DND-41 (cell line): Measurements from ENCODE around the gene PNPLA2.

Experiments
- ATAC-seq: fragments of 200-7000 bp; cut with Tn5 transposase; 3 replicates; pipeline ENCODE4 v1.9.1; 2021; ENCODE audit warnings: low read depth; ENCODE audit not compliant: insufficient read depth
- DNase-seq: peaks from one replicate; pipeline ENCODE4 v3.0.0-alpha.2; 2020
- H2AFZ ChIP-seq: 2 replicates; pipeline ENCODE4 v1.6.0; 2012; ENCODE audit warnings: low read depth, low read length
- H3K27ac ChIP-seq: 2 replicates; pipeline ENCODE4 v1.5.1; 2012; ENCODE audit warnings: low read length, inconsistent platforms
- H3K27me3 ChIP-seq: fragments of 200-600 bp; sonication (generic); 2 replicates; pipeline ENCODE4 v1.6.0; 2012; ENCODE audit warnings: low read length, mild to moderate bottlenecking, inconsistent platforms; ENCODE audit not compliant: insufficient read depth, poor library complexity
- H3K36me3 ChIP-seq: 2 replicates; pipeline ENCODE4 v1.5.1; 2012; ENCODE audit warnings: low read length, inconsistent platforms; ENCODE audit not compliant: insufficient read depth
- H3K4me1 ChIP-seq: 2 replicates; pipeline ENCODE4 v1.5.1; 2012; ENCODE audit warnings: mild to moderate bottlenecking, low read length; ENCODE audit not compliant: insufficient read depth
- H3K4me2 ChIP-seq: 2 replicates; pipeline ENCODE4 v1.6.0; 2012; ENCODE audit warnings: mild to moderate bottlenecking, moderate library complexity, low read length, inconsistent platforms; ENCODE audit not compliant: insufficient read depth
- H3K4me3 ChIP-seq, 2 experiments: fragments of 200-600 bp in 1 of 2; shearing (Covaris generic) in 1 of 2; 2 replicates each; pipeline ENCODE4 v1.5.1; 2012 to 2016; ENCODE audit warnings: inconsistent platforms in 2 of 2, low read length in 2 of 2, mild to moderate bottlenecking in 2 of 2, low read depth in 1 of 2, moderate library complexity in 1 of 2
- H3K79me2 ChIP-seq: 2 replicates; pipeline ENCODE4 v1.6.0; 2012; ENCODE audit warnings: low read length, inconsistent platforms; ENCODE audit not compliant: insufficient read depth
- H3K9ac ChIP-seq: 2 replicates; pipeline ENCODE4 v1.6.0; 2012; ENCODE audit warnings: low read depth, mild to moderate bottlenecking, inconsistent platforms, low read length, moderate library complexity
- H3K9me3 ChIP-seq: 2 replicates; pipeline ENCODE4 v1.5.1; 2012; ENCODE audit warnings: low read length, moderate library complexity, mild to moderate bottlenecking, inconsistent platforms; ENCODE audit not compliant: insufficient read depth, severe bottlenecking
- H4K20me1 ChIP-seq: 2 replicates; pipeline ENCODE4 v1.6.0; 2012; ENCODE audit warnings: low read length; ENCODE audit not compliant: insufficient read depth
- EZH2 ChIP-seq: IDR thresholded peaks from 3 replicates; pipeline ENCODE4 v1.6.1; 2012; ENCODE audit warnings: borderline replicate concordance, low read depth, mild to moderate bottlenecking, moderate library complexity, low read length, inconsistent platforms; ENCODE audit not compliant: severe bottlenecking
- TF ChIP-seq, protein P1 (sequence below): IDR thresholded peaks from 2 replicates; pipeline ENCODE4 v1.5.1; 2012; ENCODE audit warnings: borderline replicate concordance, low read length, moderate library complexity, mild to moderate bottlenecking; ENCODE audit not compliant: poor library complexity, severe bottlenecking; ENCODE audit errors: extremely low read depth

The PNPLA2 gene

DNA sequence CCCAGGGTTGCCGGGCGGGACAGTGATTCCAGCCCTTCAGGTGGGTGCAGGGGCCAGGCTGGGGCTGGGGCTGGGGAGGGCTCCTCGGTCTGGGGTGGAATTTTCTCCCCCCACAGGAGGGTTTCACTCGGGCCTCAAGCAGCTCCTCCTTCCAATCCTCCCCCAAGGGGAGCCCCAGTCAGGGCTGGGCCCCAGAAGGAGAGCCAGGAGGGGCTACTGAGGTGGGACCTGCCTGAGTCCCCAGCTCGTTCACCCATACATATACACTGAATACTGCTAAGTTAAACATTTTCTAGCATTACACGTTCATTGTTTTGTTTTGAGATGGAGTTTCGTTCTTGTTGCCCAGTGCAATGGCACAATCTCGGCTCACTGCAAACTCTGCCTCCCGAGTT lies 7.5 kb downstream of the PNPLA2 start:
- no peak overlapping the region for H3K27ac ChIP-seq
- H3K4me1 ChIP-seq, result peaks cover 24% of the 10 kb centered on the region
- DNase-seq, result no peak
- peaks cover 47% of the 10 kb centered on the region for H3K27me3 ChIP-seq
- no peak overlapping the region for H2AFZ ChIP-seq
- peaks cover 35% of the 10 kb centered on the region for H4K20me1 ChIP-seq
- no peak for ATAC-seq
- peak overlapping the region; percentile 48; the same call in 1 of the 2 replicates for H3K9ac ChIP-seq
- H3K79me2 ChIP-seq, result peaks cover 7% of the 10 kb centered on the region
- H3K4me2 ChIP-seq, result peak overlapping the region; percentile 80
- H3K36me3 ChIP-seq, result peaks cover 35% of the 10 kb centered on the region
- peak overlapping the region in 1 of 2 experiments; percentile 4; a peak in 1 of 4 replicates for H3K4me3 ChIP-seq
- H3K9me3 ChIP-seq, result no peaks in the 10 kb centered on the region
- no peak for TF ChIP-seq EZH2
- TF ChIP-seq, protein P1, sequence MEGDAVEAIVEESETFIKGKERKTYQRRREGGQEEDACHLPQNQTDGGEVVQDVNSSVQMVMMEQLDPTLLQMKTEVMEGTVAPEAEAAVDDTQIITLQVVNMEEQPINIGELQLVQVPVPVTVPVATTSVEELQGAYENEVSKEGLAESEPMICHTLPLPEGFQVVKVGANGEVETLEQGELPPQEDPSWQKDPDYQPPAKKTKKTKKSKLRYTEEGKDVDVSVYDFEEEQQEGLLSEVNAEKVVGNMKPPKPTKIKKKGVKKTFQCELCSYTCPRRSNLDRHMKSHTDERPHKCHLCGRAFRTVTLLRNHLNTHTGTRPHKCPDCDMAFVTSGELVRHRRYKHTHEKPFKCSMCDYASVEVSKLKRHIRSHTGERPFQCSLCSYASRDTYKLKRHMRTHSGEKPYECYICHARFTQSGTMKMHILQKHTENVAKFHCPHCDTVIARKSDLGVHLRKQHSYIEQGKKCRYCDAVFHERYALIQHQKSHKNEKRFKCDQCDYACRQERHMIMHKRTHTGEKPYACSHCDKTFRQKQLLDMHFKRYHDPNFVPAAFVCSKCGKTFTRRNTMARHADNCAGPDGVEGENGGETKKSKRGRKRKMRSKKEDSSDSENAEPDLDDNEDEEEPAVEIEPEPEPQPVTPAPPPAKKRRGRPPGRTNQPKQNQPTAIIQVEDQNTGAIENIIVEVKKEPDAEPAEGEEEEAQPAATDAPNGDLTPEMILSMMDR, result no peak

DNA sequence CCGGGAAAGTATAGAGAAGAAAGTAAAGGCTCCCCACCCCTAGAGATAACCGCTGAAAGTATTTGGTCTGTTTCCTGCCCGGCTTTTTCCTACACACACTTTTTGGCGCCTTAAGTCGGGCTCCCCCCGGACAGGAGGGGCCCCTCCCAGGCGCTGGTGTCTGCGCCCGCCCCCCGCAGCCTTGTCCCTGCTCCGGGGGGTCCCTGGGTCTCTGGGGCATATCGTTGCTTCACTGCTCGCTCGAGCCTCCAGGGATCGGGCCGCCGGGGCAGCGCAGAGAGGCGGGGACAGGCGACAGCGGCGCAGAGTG lies 8.1 kb downstream of the PNPLA2 start:
- H3K4me2 ChIP-seq, result peak overlapping the region; percentile 80
- peaks cover 53% of the 10 kb centered on the region for H3K27me3 ChIP-seq
- H2AFZ ChIP-seq, result no peak overlapping the region
- H3K4me3 ChIP-seq, result peak overlapping the region in 1 of 2 experiments; percentile 53; a peak in 3 of 4 replicates
- peaks cover 3% of the 10 kb centered on the region; the same call in 1 of the 2 replicates for H3K79me2 ChIP-seq
- DNase-seq (peak; percentile 33), ATAC-seq (peak; percentile 48)
- peaks cover 29% of the 10 kb centered on the region for H4K20me1 ChIP-seq
- TF ChIP-seq, protein P1, result no peak
- TF ChIP-seq EZH2, result peak; percentile 99
- H3K27ac ChIP-seq, result no peak overlapping the region
- no peaks in the 10 kb centered on the region for H3K9me3 ChIP-seq
- H3K36me3 ChIP-seq, result peaks cover 29% of the 10 kb centered on the region
- H3K9ac ChIP-seq, result peak overlapping the region; percentile 48; the same call in 1 of the 2 replicates
- H3K4me1 ChIP-seq, result peaks cover 20% of the 10 kb centered on the region

DNA sequence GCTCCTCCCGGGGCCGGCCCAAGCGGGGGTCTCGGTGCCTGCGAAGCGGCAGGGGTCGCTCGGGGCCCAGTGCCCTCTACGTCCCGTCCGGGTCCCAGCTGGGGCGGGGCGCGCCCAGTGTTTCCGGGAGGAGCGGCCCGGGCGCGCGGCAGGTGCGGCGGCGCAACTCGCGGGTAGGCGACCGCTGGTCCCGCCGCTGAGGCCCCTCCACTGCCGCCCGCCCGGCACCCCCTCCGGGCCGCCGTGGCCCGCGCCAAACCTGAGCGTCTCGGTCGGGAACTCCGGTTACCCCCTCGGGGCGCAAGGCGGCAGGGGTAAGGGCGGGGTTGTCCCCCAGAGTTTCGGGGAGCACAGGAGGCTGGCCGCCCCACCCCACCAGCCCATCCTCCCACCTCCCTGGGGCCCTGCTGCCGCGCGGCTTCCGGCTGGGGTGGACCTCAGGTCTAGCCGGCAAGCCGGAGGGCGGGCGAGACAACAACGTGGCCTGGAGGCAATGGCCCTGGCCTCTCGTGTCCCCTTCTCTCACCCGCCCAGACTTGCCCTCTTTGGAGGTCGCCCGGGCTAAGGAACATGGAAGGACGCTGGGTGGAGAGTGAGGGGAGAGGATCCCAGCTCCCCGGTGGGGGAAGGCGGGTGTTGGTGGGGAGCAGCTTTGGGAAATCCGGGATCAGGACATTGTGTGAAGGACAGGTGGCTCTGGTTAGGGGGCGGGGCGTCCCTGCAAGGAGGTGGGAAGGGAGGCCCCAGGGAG lies 8.6 kb downstream of the PNPLA2 start:
- peaks cover 22% of the 10 kb centered on the region for H3K4me1 ChIP-seq
- H4K20me1 ChIP-seq, result peaks cover 24% of the 10 kb centered on the region

More for the DNA sequence above, 8.6 kb downstream of the PNPLA2 start:
- H3K27me3 ChIP-seq, result peaks cover 53% of the 10 kb centered on the region
- H3K27ac ChIP-seq, result no peak overlapping the region
- peak; percentile 23; the same call in 1 of the 3 replicates for ATAC-seq
- H3K4me2 ChIP-seq, result peak overlapping the region; percentile 80
- no peak for DNase-seq
- H3K36me3 ChIP-seq, result peaks cover 24% of the 10 kb centered on the region
- no peak overlapping the region for H2AFZ ChIP-seq
- peak overlapping the region in 1 of 2 experiments; percentile 53; a peak in 3 of 4 replicates for H3K4me3 ChIP-seq
- TF ChIP-seq, protein P1, result no peak
- peak; percentile 93 for TF ChIP-seq EZH2
- H3K79me2 ChIP-seq, result no peaks in the 10 kb centered on the region
- H3K9ac ChIP-seq, result peak overlapping the region; percentile 48; the same call in 1 of the 2 replicates
- H3K9me3 ChIP-seq, result no peaks in the 10 kb centered on the region
